HCEC 1CT (cell line): Measurements from ENCODE around the gene RAB36.
"Not testable (repeated sequence)": the region's sequence is repeated elsewhere in the genome, so short reads cannot be mapped to it uniquely, and the experiment has no call there.

Experiments used
- DNase-seq: peaks from one replicate; pipeline ENCODE4 v3.0.0-alpha.2; 2017

Gene RAB36

DNA sequence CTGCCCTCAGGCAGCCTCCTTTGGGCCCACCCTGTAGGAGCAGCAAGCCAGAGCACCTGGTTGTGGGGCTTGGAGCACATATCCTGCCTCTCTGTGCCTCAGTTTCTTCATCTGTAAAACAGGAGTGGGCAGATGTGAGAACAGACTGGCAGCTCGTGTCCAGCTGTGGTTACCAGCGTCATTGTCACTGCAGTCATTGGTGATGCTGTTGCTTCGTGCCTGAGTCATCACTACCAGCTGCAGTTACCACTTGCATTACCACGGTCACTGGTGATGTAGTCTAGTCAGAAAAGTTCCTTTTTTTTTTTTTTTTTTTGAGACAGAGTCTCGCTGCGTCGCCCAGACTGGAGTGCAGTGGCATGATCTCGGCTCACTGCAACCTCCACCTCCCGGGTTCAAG lies 23.9 kb upstream of the RAB36 start:
- no peak for DNase-seq

DNA sequence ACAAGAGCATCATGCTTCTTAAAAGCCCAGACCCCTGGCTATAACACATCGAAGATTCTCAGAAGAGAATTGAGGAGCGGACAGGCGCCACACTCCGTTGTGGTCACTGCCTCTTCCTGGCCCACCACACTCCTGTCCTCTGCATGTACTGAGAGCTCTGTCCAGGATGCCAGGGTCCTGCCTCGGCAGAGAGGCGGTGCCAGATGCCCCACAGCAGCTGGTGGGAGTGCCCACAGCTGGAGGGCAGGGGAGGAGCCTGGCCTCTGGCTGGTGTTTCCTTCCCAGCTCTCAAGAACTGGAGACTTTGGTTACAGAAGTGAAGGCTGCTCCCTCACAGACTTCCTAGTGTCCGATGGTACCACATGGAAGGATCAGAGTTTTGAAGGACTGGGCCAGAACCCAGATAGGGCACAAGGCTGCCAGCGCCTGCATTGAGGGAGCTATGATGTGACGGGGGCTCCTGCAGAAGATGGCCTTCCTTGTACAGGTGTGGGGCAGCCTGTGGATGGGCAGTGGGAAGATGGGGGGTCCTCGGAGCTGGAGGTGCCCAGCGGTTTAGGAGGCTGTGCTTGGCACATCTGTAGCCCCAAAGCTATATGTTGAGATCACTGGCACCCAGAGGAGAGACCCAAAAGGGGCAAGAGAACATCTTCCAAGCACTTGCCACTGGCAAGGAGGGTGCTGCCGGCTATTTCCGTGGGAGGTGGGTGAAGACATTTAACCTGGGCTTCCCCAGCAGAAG lies 22.9 kb upstream of the RAB36 start:
- no peak for DNase-seq

DNA sequence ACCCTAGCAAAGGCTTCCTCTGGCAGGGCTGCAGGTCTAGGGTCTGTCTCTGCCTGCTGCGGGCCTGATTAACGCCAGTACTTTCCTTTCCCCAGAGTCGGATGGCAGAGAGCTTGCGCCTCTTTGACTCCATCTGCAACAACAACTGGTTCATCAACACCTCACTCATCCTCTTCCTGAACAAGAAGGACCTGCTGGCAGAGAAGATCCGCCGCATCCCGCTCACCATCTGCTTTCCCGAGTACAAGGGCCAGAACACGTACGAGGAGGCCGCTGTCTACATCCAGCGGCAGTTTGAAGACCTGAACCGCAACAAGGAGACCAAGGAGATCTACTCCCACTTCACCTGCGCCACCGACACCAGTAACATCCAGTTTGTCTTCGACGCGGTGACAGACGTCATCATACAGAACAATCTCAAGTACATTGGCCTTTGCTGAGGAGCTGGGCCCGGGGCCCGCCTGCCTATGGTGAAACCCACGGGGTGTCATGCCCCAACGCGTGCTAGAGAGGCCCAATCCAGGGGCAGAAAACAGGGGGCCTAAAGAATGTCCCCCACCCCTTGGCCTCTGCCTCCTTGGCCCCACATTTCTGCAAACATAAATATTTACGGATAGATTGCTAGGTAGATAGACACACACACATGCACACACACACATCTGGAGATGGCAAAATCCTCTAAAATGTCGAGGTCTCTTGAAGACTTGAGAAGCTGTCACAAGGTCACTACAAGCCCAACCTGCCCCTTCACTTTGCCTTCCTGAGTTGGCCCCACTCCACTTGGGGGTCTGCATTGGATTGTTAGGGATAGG lies 22.1 kb upstream of the RAB36 start:
- no peak for DNase-seq

GRCh38 chr22:23123804-23124254 lies 21.4 kb upstream of the RAB36 start:
- no peak for DNase-seq

GRCh38 chr22:23124611-23125511 lies 20.4 kb upstream of the RAB36 start:
- DNase-seq: no peak

DNA sequence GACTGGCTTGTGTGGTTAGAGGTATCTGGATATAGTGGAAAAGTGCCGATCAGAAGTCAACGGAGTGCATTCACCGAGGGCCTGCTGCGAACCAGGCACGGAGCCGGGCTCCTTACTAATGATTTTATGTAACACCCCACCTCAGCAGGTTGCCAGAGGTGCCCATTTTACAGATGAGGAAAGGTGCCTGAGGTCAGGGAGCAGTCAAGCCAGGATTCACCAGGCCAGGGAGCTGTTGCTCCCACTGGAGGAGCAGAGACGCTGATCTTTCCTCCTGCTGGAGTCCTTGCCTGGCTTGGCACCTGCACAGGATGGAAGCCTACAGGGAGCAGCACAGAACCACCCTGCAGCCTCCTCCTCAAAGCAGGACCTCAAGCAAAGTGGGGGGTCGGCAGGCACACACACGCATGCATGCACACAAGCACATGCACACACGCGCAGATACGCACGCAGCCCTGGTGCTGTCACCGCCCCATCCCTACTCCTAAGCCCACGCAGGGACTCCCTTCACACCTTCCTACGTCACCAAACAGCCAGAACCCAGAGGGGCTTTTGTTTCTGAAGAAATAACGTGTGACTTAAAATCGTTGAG lies 19.7 kb upstream of the RAB36 start:
- no peak for DNase-seq

DNA sequence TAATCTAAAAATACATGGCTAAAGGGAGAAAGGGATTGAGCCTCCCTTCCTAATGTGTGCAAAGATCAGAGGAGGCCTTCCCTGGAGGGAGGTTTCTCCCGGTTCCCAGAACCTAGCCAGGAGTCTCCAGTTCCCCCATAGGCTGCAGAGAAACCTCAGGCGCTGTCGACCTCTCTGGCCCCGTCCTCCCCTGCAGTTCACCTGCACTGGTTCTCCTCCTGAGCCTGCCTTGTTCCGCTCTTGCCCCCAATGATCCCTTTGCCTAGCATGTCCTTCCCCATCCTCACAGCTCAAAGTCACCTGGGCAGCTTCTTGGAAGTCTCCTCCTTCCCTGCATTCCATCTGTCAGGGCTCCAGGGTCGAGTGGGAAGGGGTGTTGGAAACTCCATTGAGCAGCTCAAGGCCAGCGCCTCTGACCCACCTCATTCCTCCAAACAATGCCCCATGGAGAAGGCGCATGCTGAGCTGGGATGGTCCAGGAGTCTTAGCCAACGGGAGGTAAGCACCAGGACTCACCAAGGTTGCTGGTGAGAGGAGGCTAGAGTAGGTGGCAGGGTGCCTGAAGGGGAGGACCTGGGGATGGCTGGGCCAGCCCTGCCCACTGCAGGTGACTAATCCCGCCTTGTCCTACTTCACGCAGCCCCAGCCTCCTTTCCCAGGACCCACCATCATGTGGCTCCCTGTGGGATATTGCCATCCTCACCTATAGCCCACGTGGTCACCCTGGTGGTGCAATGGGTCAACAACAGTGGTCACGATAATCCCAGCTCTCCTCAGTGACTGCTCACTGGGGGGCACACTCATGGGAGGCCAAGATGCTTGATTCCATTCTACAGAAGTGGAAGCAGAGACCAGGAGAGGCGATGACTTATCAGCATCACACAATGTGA lies 18.9 kb upstream of the RAB36 start:
- DNase-seq: no peak

GRCh38 chr22:23127055-23127756 lies 18.1 kb upstream of the RAB36 start:
- DNase-seq: no peak

DNA sequence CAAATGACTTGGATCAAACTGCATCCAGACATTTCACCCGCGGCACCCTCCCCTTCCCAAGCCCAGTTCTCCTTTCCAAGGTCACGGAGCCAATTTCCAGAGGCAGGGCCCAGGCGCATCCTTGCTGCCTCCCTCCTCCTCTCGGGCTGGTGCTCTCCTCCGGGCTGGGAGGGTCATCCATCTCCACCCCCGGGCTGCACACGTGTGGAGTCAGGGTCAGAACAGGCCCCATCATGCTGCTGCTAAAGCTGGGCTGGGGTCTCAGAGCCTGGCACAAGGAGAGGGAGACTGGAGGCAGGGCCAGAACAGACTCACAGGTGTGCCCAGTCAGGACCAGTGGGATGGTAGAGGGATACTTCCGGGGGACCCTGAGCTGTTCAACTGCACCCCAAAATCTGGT lies 17.5 kb upstream of the RAB36 start:
- no peak for DNase-seq

- peak; percentile 31 for DNase-seq
These were observed 16.8 kb upstream of the RAB36 start for GRCh38 chr22:23128269-23129108.

- no peak for DNase-seq
These were observed 16.1 kb upstream of the RAB36 start for GRCh38 chr22:23129149-23129548.

DNA sequence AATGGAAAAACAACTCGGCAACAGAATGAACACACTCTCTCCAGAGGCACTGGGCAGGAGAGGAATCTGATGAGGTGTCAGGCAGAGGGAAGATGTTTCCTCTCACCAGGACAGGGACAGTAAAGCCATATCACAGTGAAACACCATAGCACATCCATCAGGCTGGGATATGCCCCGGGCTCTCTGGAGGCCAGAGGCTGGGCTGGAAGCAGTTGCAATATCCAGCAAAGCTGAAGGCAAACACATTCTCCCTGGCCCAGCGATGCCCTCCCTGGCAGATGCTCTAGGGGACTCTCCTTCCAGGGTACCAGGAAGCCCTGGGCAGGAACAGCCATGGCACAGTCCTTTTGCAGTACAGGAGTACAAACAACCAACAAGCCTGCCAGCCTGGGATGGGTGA lies 14.6 kb upstream of the RAB36 start:
- no peak for DNase-seq

- DNase-seq: no peak
These were observed 13.3 kb upstream of the RAB36 start for GRCh38 chr22:23131931-23132330.

- no peak for DNase-seq
These were observed 12.7 kb upstream of the RAB36 start for GRCh38 chr22:23132376-23133091.

DNA sequence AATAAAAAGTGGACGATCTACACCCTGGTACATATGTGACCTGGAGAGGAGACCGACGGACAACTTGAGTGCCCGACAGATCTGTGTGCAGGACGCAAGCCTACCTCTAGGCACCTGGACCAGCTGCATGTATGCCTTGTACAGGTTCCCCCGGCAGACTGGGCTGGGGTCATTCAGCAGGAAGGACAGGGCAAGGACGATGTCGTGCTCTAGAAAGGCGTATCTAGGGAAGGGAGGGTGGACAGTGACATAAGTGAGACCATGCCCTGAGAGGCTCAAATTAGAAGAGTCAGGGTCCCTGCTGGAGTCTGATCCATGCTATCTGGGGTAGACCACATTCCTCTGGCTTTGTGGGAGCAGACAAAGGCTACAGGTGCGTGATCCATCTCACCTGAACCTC lies 11.4 kb upstream of the RAB36 start:
- no peak for DNase-seq

GRCh38 chr22:23136991-23137390 lies 8.3 kb upstream of the RAB36 start:
- not testable (repeated sequence) for DNase-seq

- no peak for DNase-seq
These were observed 7.8 kb upstream of the RAB36 start for GRCh38 chr22:23137468-23137867.

- no peak for DNase-seq
These were observed 7.2 kb upstream of the RAB36 start for GRCh38 chr22:23137905-23138561.
